ENCODE data around the gene HMCN1.

GRCh38 chr1:185964946-185965345 is 230.8 kb downstream of the HMCN1 start:
- TF ChIP-seq CTCF (IDR thresholded peaks at IDR 0.05) (no peak), POLR2A (IDR thresholded peaks at IDR 0.05) (no peak)

Data from heart left ventricle (tissue), 13 donors.